Measurements from ENCODE around the gene PHACTR3.
A peak's percentile ranks its signal among the peaks of the same experiment; 100 is the strongest.

Gene PHACTR3

GRCh38 chr20:59765599-59766177 lies 161.3 kb downstream of the PHACTR3 start:
- DNase-seq, result no peak

- no peak for DNase-seq
Observed at GRCh38 chr20:59767656-59768055, 163.3 kb downstream of the PHACTR3 start.

GRCh38 chr20:59770270-59770669 lies 165.9 kb downstream of the PHACTR3 start:
- DNase-seq, result no peak

GRCh38 chr20:59770851-59771250 lies 166.5 kb downstream of the PHACTR3 start:
- no peak for DNase-seq

- no peak for DNase-seq
Observed at GRCh38 chr20:59771506-59772372, 167.4 kb downstream of the PHACTR3 start.

GRCh38 chr20:59772373-59772705 lies 168.0 kb downstream of the PHACTR3 start:
- no peak for DNase-seq

GRCh38 chr20:59772931-59773913 lies 168.9 kb downstream of the PHACTR3 start:
- no peak for DNase-seq

GRCh38 chr20:59774204-59774641 lies 169.9 kb downstream of the PHACTR3 start:
- peak; percentile 30 for DNase-seq

GRCh38 chr20:59774921-59775686 lies 170.8 kb downstream of the PHACTR3 start:
- DNase-seq, result peak; percentile 21

- peak; percentile 41 for DNase-seq
Observed at GRCh38 chr20:59775687-59776055, 171.3 kb downstream of the PHACTR3 start.

GRCh38 chr20:59776059-59776603 lies 171.8 kb downstream of the PHACTR3 start:
- DNase-seq, result peak; percentile 30

- DNase-seq, result peak; percentile 15
Observed at GRCh38 chr20:59776626-59777330, 172.4 kb downstream of the PHACTR3 start.

- DNase-seq, result no peak
Observed at GRCh38 chr20:59777331-59777725, 173.0 kb downstream of the PHACTR3 start.

GRCh38 chr20:59777814-59778575 lies 173.7 kb downstream of the PHACTR3 start:
- DNase-seq, result peak; percentile 38

GRCh38 chr20:59778615-59779200 lies 174.4 kb downstream of the PHACTR3 start:
- peak; percentile 30 for DNase-seq

GRCh38 chr20:59779656-59780380 lies 175.5 kb downstream of the PHACTR3 start:
- peak; percentile 13 for DNase-seq

- peak; percentile 19 for DNase-seq
Observed at GRCh38 chr20:59780494-59781185, 176.3 kb downstream of the PHACTR3 start.

- no peak for DNase-seq
Observed at GRCh38 chr20:59781226-59781625, 176.9 kb downstream of the PHACTR3 start.
